HCT116 (cell line): Measurements from ENCODE around the gene UBA6.

Experiments used
- CEBPB ChIP-seq: IDR thresholded peaks from 2 replicates; pipeline ENCODE4 v1.6.1; 2012; ENCODE audit warnings: low read depth
- CTCF ChIP-seq, 3 experiments: fragments of 200-600 bp in 1 of 3; sonication (generic) in 1 of 3; IDR thresholded peaks in 2 of 3; conservative IDR thresholded peaks in 1 of 3; 2 replicates each; pipeline ENCODE4 v1.5.1; 2012 to 2017; ENCODE audit warnings: low read depth in 2 of 3, low read length in 2 of 3, antibody characterized with exemption in 1 of 3, borderline replicate concordance in 1 of 3, control low read depth in 1 of 3, mild to moderate bottlenecking in 1 of 3, mixed read lengths in 1 of 3, mixed run types in 1 of 3, moderate library complexity in 1 of 3; ENCODE audit not compliant: insufficient read depth in 1 of 3
- EGR1 ChIP-seq: IDR thresholded peaks from 2 replicates; pipeline ENCODE4 v1.6.1; 2012; ENCODE audit warnings: low read depth
- ELF1 ChIP-seq: IDR thresholded peaks from 2 replicates; pipeline ENCODE4 v1.6.1; 2012; ENCODE audit warnings: low read depth, borderline replicate concordance
- EZH2phosphoT487 ChIP-seq: fragments of 200-600 bp; IDR thresholded peaks from 2 replicates; pipeline ENCODE4 v1.6.1; 2018; ENCODE audit warnings: antibody characterized with exemption, borderline replicate concordance
- JUND ChIP-seq: IDR thresholded peaks from 2 replicates; pipeline ENCODE4 v1.6.1; 2012
- POLR2A ChIP-seq: IDR thresholded peaks from 2 replicates; pipeline ENCODE4 v1.7.0; 2011; ENCODE audit warnings: borderline replicate concordance; ENCODE audit not compliant: insufficient read depth, insufficient read length; ENCODE audit errors: extremely low read depth
- POLR2AphosphoS5 ChIP-seq: IDR thresholded peaks from 2 replicates; pipeline ENCODE4 v1.6.1; 2011; ENCODE audit warnings: mild to moderate bottlenecking, low read depth, low read length, moderate library complexity
- REST ChIP-seq: IDR thresholded peaks from 2 replicates; pipeline ENCODE4 v1.6.1; 2012; ENCODE audit warnings: low read depth
- SIN3A ChIP-seq: IDR thresholded peaks from 2 replicates; pipeline ENCODE4 v1.6.1; 2012; ENCODE audit warnings: low read depth
- SRF ChIP-seq: IDR thresholded peaks from 2 replicates; pipeline ENCODE4 v1.6.1; 2012; ENCODE audit warnings: low read depth
- YY1 ChIP-seq: IDR thresholded peaks from 2 replicates; pipeline ENCODE4 v1.6.1; 2011; ENCODE audit warnings: low read length, low read depth, moderate library complexity, mild to moderate bottlenecking; ENCODE audit not compliant: insufficient replicate concordance; ENCODE audit errors: extremely low read depth
- ZBTB33 ChIP-seq: IDR thresholded peaks from 2 replicates; pipeline ENCODE4 v1.6.1; 2011; ENCODE audit warnings: mild to moderate bottlenecking, low read length, moderate library complexity; ENCODE audit not compliant: insufficient replicate concordance; ENCODE audit errors: extremely low read depth
- ZFX ChIP-seq: fragments of 450-650 bp; IDR thresholded peaks from 2 replicates; pipeline ENCODE4 v1.6.1; 2017

- no peak for TF ChIP-seq POLR2A
- no peak for TF ChIP-seq CTCF (IDR thresholded peaks at IDR 0.05 in 2 of 3, conservative IDR thresholded peaks at IDR 0.05 in 1 of 3; ENCODE audit: borderline replicate concordance in 1 of 3, insufficient read depth in 1 of 3, low read depth in 2 of 3, low read length in 2 of 3)
- no peak for TF ChIP-seq POLR2AphosphoS5
- no peak for TF ChIP-seq ZFX
- no peak for TF ChIP-seq REST
- no peak for TF ChIP-seq ZBTB33
- no peak for TF ChIP-seq SRF
- TF ChIP-seq YY1, result no peak
- no peak for TF ChIP-seq CEBPB
- TF ChIP-seq EZH2phosphoT487, result no peak
- no peak for TF ChIP-seq SIN3A
- no peak for TF ChIP-seq ELF1
- TF ChIP-seq JUND, result no peak
- TF ChIP-seq EGR1, result no peak
Observed at GRCh38 chr4:67576538-67576937, 124.4 kb downstream of the UBA6 start.
